ENCODE measurements around the gene BMF. TPM values are rescaled to one million over a fixed set of nuclear protein-coding genes. Genes with fewer than 3 reads are reported as not detected.

Gene BMF
- total and polyA plus RNA-seq, 2 of the 4 experiments (the other 2 are of a cell fraction), result 2.4 to 2.9 TPM

- peak overlapping the region; percentile 54; the same call in 1 of the 2 replicates for H2BK20ac ChIP-seq (ENCODE audit: low read depth, low read length)
- H3K27me3 ChIP-seq (ENCODE audit: control insufficient read depth, insufficient read depth, low read length), result no peaks in the 10 kb centered on the region
- no peaks in the 10 kb centered on the region for H3K36me3 ChIP-seq (ENCODE audit: control insufficient read depth, insufficient read depth, low read length)
- intact Hi-C loops (cut with micrococcal nuclease), result no loop called here
- peak overlapping the region; percentile 81 for H3K4ac ChIP-seq (ENCODE audit: low read depth, low read length)
- no peak overlapping the region for H3K4me3 ChIP-seq (ENCODE audit: insufficient read depth, low read depth, low read length)
- POLR2A ChIA-PET (ENCODE audit: unreplicated experiment), result no interaction called here
- H3K4me2 ChIP-seq (ENCODE audit: low read depth, low read length), result no peak overlapping the region
- BruUV-seq (replicated peaks), result no TSS peak
- no peak overlapping the region for H4K91ac ChIP-seq (ENCODE audit: insufficient read depth, low read depth, low read length)
- in situ Hi-C loops (cut with MboI; ENCODE audit: low sequenced_read_pairs), result no loop called here
- DNase-seq (peak; percentile 57), ATAC-seq (ENCODE audit: low read depth) (no peak)
- H2BK120ac ChIP-seq (ENCODE audit: low read depth, low read length), result peak overlapping the region; percentile 60
- peak overlapping the region; percentile 53 for H3K14ac ChIP-seq (replicated peaks; ENCODE audit: low read depth, low read length)
- H4K8ac ChIP-seq (ENCODE audit: low read depth in 2 of 2, low read length in 2 of 2), result peak overlapping the region in 1 of 2 experiments; percentile 46; a peak in 1 of 4 replicates
- peaks cover 0 to 34% of the 10 kb centered on the region in 2 experiments; a peak in 3 of 4 replicates for H3K79me1 ChIP-seq (ENCODE audit: low read depth in 1 of 2, low read length in 2 of 2)
- H3K9me1 ChIP-seq (ENCODE audit: insufficient read depth, low read length), result peaks cover 49% of the 10 kb centered on the region
- no peak overlapping the region for H4K5ac ChIP-seq (ENCODE audit: low read depth, low read length)
- 40% methylated on average over 1 of the region's 10 CpGs; no CpG with 5 or more reads in 1 of the 2 experiments for WGBS, 2 experiments (ENCODE audit: extremely low coverage in 2 of 2, insufficient read length in 1 of 2)
- H3K9me3 ChIP-seq (ENCODE audit: control insufficient read depth, insufficient read depth, low read length), result no peaks in the 10 kb centered on the region
- H3K18ac ChIP-seq (ENCODE audit: low read depth, low read length), result no peak overlapping the region
- peak overlapping the region; percentile 62 for H2AK5ac ChIP-seq (ENCODE audit: low read depth, low read length)
- peak overlapping the region; percentile 43 for H2AK9ac ChIP-seq (replicated peaks; ENCODE audit: low read depth, low read length, poor library complexity)
- H4K20me1 ChIP-seq (ENCODE audit: insufficient read depth, low read length), result no peaks in the 10 kb centered on the region
- no peak overlapping the region for H2BK5ac ChIP-seq (ENCODE audit: low read depth, low read length, poor library complexity, severe bottlenecking)
- TF ChIP-seq MAFK (IDR thresholded peaks at IDR 0.05; ENCODE audit: low read depth, low read length) (no peak), MXI1 (IDR thresholded peaks at IDR 0.05; ENCODE audit: borderline replicate concordance, low read depth, low read length) (no peak), RFX5 (IDR thresholded peaks at IDR 0.05; ENCODE audit: low read depth, low read length) (no peak), NFE2L2 (IDR thresholded peaks at IDR 0.05; ENCODE audit: low read depth, low read length) (no peak), CTCF (conservative IDR thresholded peaks at IDR 0.05; ENCODE audit: low read depth, low read length) (no peak), BHLHE40 (IDR thresholded peaks at IDR 0.05; ENCODE audit: low read depth, low read length) (no peak)
- TF ChIP-seq, protein P1, sequence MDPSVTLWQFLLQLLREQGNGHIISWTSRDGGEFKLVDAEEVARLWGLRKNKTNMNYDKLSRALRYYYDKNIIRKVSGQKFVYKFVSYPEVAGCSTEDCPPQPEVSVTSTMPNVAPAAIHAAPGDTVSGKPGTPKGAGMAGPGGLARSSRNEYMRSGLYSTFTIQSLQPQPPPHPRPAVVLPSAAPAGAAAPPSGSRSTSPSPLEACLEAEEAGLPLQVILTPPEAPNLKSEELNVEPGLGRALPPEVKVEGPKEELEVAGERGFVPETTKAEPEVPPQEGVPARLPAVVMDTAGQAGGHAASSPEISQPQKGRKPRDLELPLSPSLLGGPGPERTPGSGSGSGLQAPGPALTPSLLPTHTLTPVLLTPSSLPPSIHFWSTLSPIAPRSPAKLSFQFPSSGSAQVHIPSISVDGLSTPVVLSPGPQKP (IDR thresholded peaks at IDR 0.05; ENCODE audit: borderline replicate concordance, low read depth, low read length), result no peak
- H2AFZ ChIP-seq (replicated peaks; ENCODE audit: low read length, poor library complexity), result peak overlapping the region; percentile 70
- H3K27ac ChIP-seq (ENCODE audit: insufficient read depth, low read length), result no peak overlapping the region
- no peak overlapping the region for H3K9ac ChIP-seq (ENCODE audit: low read depth, low read length)
- no peak overlapping the region for H3K56ac ChIP-seq (ENCODE audit: extremely low read depth, insufficient read depth, low read length)
- H2BK15ac ChIP-seq (ENCODE audit: low read depth, low read length), result peak overlapping the region; percentile 30; the same call in 2 of the 3 replicates
- CTCF ChIA-PET, result no interaction called here
- peaks cover 46% of the 10 kb centered on the region for H3K4me1 ChIP-seq (ENCODE audit: control insufficient read depth, insufficient read depth, low read length)
- H3K23ac ChIP-seq (ENCODE audit: low read depth, low read length), result peak overlapping the region; percentile 39; the same call in 1 of the 2 replicates
- dilution Hi-C loops (cut with HindIII; ENCODE audit: low sequenced_read_pairs, unreplicated experiment), result no loop called here
Observed at GRCh38 chr15:40085266-40085665, 23.4 kb downstream of the BMF start.
